Activated T-cell treated with anti-CD3 and anti-CD28 coated beads, Interleukin-2, amount 50 U/mL, for 72 hours (primary cell): ENCODE measurements around the gene MAP4K4. TPM values are rescaled to one million over a fixed set of nuclear protein-coding genes. Genes with fewer than 3 reads are reported as not detected.

Source experiments
- ATAC-seq, 2 donors: fragments of 150-1000 bp; cut with Tn5 transposase; replicated peaks in 1 of 2; 2 replicates each; pipeline ENCODE4 v1.10.0; 2021; ENCODE audit warnings: moderate library complexity in 2 of 2, mild to moderate bottlenecking in 1 of 2
- DNase-seq, 2 donors: peaks; one replicate each; pipeline ENCODE4 v3.0.0; 2021 to 2022; ENCODE audit warnings: mixed read lengths in 1 of 2
- H3K27ac Mint-ChIP-seq: one replicate; pipeline ENCODE4 v1.8.0; 2022; ENCODE audit warnings: mild to moderate bottlenecking, moderate library complexity, mixed read lengths
- H3K27me3 Mint-ChIP-seq: one replicate; pipeline ENCODE4 v1.8.0; 2022; ENCODE audit warnings: low read depth, mixed read lengths
- H3K36me3 Mint-ChIP-seq, 2 donors: one replicate each; pipeline ENCODE4 v1.8.0; 2022; ENCODE audit warnings: mixed read lengths in 2 of 2, mild to moderate bottlenecking in 1 of 2; ENCODE audit not compliant: insufficient read depth in 2 of 2
- H3K4me1 Mint-ChIP-seq: one replicate; pipeline ENCODE4 v1.8.0; 2022; ENCODE audit warnings: low read depth, mixed read lengths
- H3K4me3 Mint-ChIP-seq, 2 donors: one replicate each; pipeline ENCODE4 v1.8.0; 2022; ENCODE audit warnings: mild to moderate bottlenecking in 2 of 2, mixed read lengths in 2 of 2, moderate library complexity in 2 of 2
- H3K9me3 Mint-ChIP-seq, 2 donors: one replicate each; pipeline ENCODE4 v1.8.0; 2022; ENCODE audit warnings: mixed read lengths in 2 of 2
- total RNA-seq, 2 donors: library from RNA; stranded (reverse); gene quantifications; one replicate each; pipeline ENCODE4 v1.2.3, GENCODE V29; 2022

The MAP4K4 gene
- total RNA-seq, 2 donors from 2014 or later, result 72.1 to 85.1 TPM

DNA sequence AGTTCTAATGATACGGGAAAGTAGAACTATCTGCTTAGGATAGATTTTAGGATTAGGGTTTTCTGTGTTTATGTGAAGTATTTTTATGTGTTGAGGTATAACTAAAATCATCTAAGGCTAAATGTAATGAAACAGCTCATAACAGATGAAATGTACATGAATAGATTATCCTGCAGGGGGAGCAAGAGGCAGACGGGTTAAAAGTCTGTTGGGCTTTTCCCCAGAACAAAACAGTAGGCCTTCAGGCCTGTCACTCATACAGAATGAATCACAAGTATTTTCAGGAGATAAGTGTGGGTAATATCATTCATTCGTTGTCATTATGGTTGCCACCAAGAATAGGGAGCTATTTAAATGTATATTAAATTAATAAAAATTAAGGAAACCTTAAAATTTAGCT is 186.4 kb downstream of the MAP4K4 start:
- Mint-ChIP-seq H3K4me1 (peaks cover 34% of the 10 kb centered on the region), H3K36me3 (peaks cover 3 to 34% of the 10 kb centered on the region in 2 donors), H3K9me3 (no peaks in the 10 kb centered on the region), H3K4me3 (no peak overlapping the region), H3K27me3 (no peaks in the 10 kb centered on the region), H3K27ac (peak overlapping the region; percentile 58)
- DNase-seq (peak; percentile 46 to 60), ATAC-seq (peak; percentile 81 to 86)

DNA sequence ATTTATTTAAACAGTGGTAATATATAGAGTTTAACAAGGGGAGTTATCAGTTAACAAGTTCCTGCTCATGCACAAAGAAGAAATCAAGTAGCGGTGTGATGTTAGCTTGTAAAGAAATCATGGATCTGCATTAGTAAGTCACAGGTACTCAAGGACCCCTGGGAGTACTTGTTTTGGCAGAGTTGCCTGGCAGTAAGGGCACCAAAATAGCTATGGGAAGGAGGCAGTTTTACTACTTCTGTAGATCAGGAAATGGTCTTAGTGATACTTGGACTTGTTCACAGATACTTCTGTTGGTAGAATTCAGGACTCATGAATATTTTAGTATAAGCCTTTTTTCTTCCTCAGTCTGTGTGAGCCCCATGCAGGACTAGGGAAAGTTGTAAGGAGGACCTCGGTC is 186.9 kb downstream of the MAP4K4 start:
- Mint-ChIP-seq H3K4me1 (peaks cover 35% of the 10 kb centered on the region), H3K27me3 (no peaks in the 10 kb centered on the region), H3K4me3 (no peak overlapping the region), H3K9me3 (no peaks in the 10 kb centered on the region), H3K36me3 (peaks cover 3 to 34% of the 10 kb centered on the region in 2 donors), H3K27ac (peak overlapping the region; percentile 61)
- DNase-seq (no peak), ATAC-seq (peak in 1 of 2 donors; percentile 5)

DNA sequence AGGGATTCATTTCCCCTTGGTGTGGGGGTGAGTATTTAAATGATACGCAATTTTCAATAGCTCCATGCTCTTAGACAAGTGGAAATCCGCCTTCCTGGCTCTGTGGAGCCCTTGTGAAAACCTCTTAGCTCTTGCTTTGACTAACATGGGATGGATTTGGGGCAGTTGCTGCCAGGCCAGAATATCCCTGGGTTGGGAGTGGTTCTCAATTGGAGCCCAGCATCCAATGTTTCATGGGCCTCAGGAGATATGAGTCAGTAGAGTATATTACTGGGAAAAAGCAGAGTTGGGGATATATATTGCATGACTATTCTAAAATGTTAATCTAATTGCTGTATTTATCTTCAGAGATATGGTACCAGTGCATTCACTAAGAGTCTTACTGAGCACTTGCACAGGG is 189.8 kb downstream of the MAP4K4 start:
- no peak overlapping the region for H3K27ac Mint-ChIP-seq
- H3K4me3 Mint-ChIP-seq, result no peak overlapping the region
- H3K36me3 Mint-ChIP-seq, result peaks cover 6 to 42% of the 10 kb centered on the region in 2 donors
- ATAC-seq (no peak), DNase-seq (no peak)
- H3K9me3 Mint-ChIP-seq, result no peaks in the 10 kb centered on the region
- peaks cover 46% of the 10 kb centered on the region for H3K4me1 Mint-ChIP-seq
- H3K27me3 Mint-ChIP-seq, result no peaks in the 10 kb centered on the region

DNA sequence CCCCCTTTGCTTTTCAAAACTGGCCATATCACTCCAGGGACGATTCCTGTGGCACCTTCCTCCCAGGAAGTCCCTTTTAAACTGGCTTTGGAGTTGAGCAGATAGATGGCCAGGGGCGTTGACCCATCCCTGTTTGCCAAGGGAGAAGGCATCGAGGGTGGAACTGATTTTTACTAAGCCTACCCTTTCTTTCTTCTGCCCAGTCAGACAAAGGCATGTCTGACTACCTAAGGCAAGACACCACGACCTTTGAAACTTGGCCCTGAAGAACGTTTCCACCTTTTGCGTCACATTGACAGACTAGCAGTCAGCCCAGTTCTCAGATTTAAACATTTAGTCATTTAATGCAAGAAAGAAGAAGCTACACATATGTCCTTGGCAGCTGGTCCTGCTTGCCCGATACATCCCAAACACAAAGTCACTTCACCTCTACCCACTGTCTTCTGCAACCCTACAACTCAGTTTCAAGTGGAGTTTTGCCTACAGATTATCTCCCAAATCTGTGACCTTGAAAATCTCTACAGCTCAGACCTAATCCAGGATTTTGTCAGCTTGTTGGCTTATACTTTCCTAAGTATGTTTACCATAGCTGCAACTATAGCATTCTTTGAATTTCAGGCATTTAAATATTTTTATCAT is 192.1 kb downstream of the MAP4K4 start:
- Mint-ChIP-seq H3K36me3 (peaks cover 10 to 44% of the 10 kb centered on the region in 2 donors), H3K4me3 (no peak overlapping the region), H3K27ac (no peak overlapping the region), H3K4me1 (peaks cover 44% of the 10 kb centered on the region), H3K27me3 (no peaks in the 10 kb centered on the region), H3K9me3 (no peaks in the 10 kb centered on the region)
- DNase-seq (no peak), ATAC-seq (no peak)

- Mint-ChIP-seq H3K36me3 (peaks cover 7 to 30% of the 10 kb centered on the region in 2 donors), H3K27me3 (no peaks in the 10 kb centered on the region), H3K4me1 (peaks cover 32% of the 10 kb centered on the region), H3K9me3 (no peaks in the 10 kb centered on the region), H3K27ac (no peak overlapping the region), H3K4me3 (no peak overlapping the region)
- DNase-seq, result no peak
- ATAC-seq, result no peak
Measured at GRCh38 chr2:101892377-101892776, 194.9 kb downstream of the MAP4K4 start.

DNA sequence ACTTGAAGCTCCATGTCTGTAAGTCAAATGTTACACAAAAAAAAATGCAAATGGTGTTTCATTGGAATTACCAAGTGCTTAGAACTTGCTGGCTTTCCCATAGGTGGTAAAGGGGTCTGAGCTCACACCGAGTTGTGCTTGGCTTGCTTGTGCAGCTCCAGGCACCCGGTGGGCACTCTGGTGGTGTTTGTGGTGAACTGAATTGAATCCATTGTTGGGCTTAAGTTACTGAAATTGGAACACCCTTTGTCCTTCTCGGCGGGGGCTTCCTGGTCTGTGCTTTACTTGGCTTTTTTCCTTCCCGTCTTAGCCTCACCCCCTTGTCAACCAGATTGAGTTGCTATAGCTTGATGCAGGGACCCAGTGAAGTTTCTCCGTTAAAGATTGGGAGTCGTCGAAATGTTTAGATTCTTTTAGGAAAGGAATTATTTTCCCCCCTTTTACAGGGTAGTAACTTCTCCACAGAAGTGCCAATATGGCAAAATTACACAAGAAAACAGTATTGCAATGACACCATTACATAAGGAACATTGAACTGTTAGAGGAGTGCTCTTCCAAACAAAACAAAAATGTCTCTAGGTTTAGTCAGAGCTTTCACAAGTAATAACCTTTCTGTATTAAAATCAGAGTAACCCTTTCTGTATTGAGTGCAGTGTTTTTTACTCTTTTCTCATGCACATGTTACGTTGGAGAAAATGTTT is 196.3 kb downstream of the MAP4K4 start:
- Mint-ChIP-seq H3K4me3 (no peak overlapping the region), H3K9me3 (peaks cover 4 to 5% of the 10 kb centered on the region in 2 donors), H3K27me3 (no peaks in the 10 kb centered on the region), H3K4me1 (peaks cover 26% of the 10 kb centered on the region), H3K27ac (peak overlapping the region; percentile 24), H3K36me3 (peaks cover 7 to 30% of the 10 kb centered on the region in 2 donors)
- ATAC-seq (no peak), DNase-seq (no peak)

GRCh38 chr2:101895039-101895438 is 197.5 kb downstream of the MAP4K4 start:
- Mint-ChIP-seq H3K36me3 (peaks cover 7 to 31% of the 10 kb centered on the region in 2 donors), H3K4me3 (no peak overlapping the region), H3K27ac (no peak overlapping the region), H3K27me3 (no peaks in the 10 kb centered on the region), H3K9me3 (peaks cover 7% of the 10 kb centered on the region in 2 donors), H3K4me1 (peaks cover 32% of the 10 kb centered on the region)
- ATAC-seq (no peak), DNase-seq (no peak)

- H3K4me3 Mint-ChIP-seq, result no peak overlapping the region
- H3K9me3 Mint-ChIP-seq, result peaks cover 7 to 10% of the 10 kb centered on the region in 2 donors
- peaks cover 7 to 35% of the 10 kb centered on the region in 2 donors for H3K36me3 Mint-ChIP-seq
- no peaks in the 10 kb centered on the region for H3K27me3 Mint-ChIP-seq
- ATAC-seq (no peak), DNase-seq (no peak)
- H3K27ac Mint-ChIP-seq, result no peak overlapping the region
- H3K4me1 Mint-ChIP-seq, result peaks cover 40% of the 10 kb centered on the region
Measured at GRCh38 chr2:101895819-101896322, 198.4 kb downstream of the MAP4K4 start.

- Mint-ChIP-seq H3K4me1 (peaks cover 48% of the 10 kb centered on the region), H3K36me3 (peaks cover 11 to 36% of the 10 kb centered on the region in 2 donors), H3K4me3 (no peak overlapping the region), H3K9me3 (peaks cover 14% of the 10 kb centered on the region in 2 donors), H3K27me3 (peaks cover 3% of the 10 kb centered on the region), H3K27ac (no peak overlapping the region)
- ATAC-seq (no peak), DNase-seq (no peak)
Measured at GRCh38 chr2:101897301-101897700, 199.8 kb downstream of the MAP4K4 start.

DNA sequence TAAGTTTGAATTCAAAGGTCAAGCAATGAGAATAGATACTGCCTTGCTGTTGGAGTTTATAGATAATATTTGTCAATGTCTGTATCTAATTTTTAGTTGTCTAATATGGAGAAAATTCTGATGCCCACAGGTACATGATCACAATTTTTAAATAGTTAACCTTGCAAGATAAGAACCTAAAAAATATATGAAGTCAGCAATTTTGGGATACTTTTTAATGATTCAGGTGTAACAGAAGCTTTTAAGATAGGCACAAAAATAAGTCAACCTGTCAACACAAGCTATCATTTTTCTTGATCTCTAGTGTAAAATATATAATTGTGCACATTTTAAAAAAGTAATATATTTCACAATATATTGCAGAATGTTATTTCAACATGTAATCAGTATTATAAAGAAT is 201.8 kb downstream of the MAP4K4 start:
- peaks cover 40% of the 10 kb centered on the region for H3K4me1 Mint-ChIP-seq
- H3K9me3 Mint-ChIP-seq, result peaks cover 17% of the 10 kb centered on the region in 2 donors
- ATAC-seq, result no peak
- H3K27me3 Mint-ChIP-seq, result peaks cover 15% of the 10 kb centered on the region
- DNase-seq, result no peak
- no peak overlapping the region for H3K4me3 Mint-ChIP-seq
- no peak overlapping the region for H3K27ac Mint-ChIP-seq
- peaks cover 16 to 27% of the 10 kb centered on the region in 2 donors for H3K36me3 Mint-ChIP-seq

DNA sequence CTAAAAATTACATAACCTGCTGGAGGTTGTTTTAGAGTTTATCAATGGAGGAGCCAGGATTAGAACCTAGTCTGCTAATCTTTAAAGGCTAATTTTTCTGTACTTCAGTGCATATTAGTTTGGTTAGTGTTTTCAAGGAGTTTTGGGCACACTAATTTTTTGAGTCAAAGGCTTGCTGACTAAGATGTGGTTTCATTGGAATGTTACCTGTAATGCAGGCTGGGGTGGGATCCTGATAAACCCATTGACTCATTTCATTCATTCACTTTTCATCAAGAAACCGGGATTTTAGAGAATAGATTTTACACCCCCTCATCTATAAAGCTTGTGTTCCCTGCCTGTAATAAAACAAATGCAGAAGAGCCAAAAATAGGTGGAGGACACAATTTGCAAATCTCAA is 202.4 kb downstream of the MAP4K4 start:
- peaks cover 19% of the 10 kb centered on the region for H3K27me3 Mint-ChIP-seq
- ATAC-seq (no peak), DNase-seq (no peak)
- H3K4me3 Mint-ChIP-seq, result peak overlapping the region; percentile 51 to 81
- peak overlapping the region; percentile 92 for H3K27ac Mint-ChIP-seq
- H3K9me3 Mint-ChIP-seq, result peaks cover 20 to 21% of the 10 kb centered on the region in 2 donors
- peaks cover 40% of the 10 kb centered on the region for H3K4me1 Mint-ChIP-seq
- H3K36me3 Mint-ChIP-seq, result peaks cover 16 to 33% of the 10 kb centered on the region in 2 donors

DNA sequence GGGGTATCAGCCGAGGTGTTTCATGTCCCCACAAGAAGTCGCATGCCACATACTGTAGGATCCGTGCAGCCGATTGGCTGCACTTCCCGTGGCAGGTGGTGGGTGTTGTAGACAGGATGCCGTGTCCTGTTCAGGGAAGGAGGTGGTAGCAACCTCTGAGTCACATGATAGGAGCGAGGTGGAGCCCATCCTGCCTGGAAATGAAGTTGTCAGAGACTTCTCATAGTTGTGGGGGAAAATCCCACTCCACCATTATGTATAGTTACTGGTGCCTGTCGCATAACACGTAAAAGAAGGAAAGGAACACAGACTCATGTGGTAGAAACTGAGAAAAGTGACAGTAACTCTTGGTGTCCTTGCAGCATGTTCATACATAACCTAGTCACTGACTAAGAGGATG is 202.9 kb downstream of the MAP4K4 start:
- H3K27me3 Mint-ChIP-seq, result peaks cover 24% of the 10 kb centered on the region
- peak overlapping the region; percentile 92 for H3K27ac Mint-ChIP-seq
- H3K4me3 Mint-ChIP-seq, result peak overlapping the region; percentile 51 to 81

DNA sequence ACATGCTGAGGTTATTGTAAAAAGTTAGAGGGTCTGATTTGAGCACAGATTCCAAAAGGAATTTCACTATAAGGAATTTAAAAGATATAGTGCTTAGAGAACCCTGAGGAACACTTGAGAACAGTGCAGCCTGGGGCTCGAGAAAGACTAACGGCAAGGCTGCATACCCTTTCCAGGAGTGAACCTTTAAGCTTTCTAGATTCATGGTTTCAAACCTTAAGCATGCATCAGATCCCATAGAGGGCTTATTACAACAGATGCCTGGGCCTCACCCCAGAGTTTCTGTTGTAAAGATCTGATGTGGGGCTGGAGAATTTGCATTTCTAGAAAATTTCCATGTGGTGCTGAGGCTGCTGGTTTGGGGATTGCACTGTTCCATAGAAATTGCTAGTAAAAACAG is 203.7 kb downstream of the MAP4K4 start:
- DNase-seq (no peak), ATAC-seq (no peak)
- H3K36me3 Mint-ChIP-seq, result peaks cover 19 to 40% of the 10 kb centered on the region in 2 donors
- H3K4me1 Mint-ChIP-seq, result peaks cover 40% of the 10 kb centered on the region
- peak overlapping the region; percentile 86 for H3K27ac Mint-ChIP-seq
- H3K4me3 Mint-ChIP-seq, result peak overlapping the region in 1 of 2 donors; percentile 66
- peaks cover 24% of the 10 kb centered on the region for H3K27me3 Mint-ChIP-seq
- H3K9me3 Mint-ChIP-seq, result peaks cover 24 to 25% of the 10 kb centered on the region in 2 donors

More for the DNA sequence above, 202.9 kb downstream of the MAP4K4 start:
- peak; percentile 70 for DNase-seq
- Mint-ChIP-seq H3K9me3 (peaks cover 22 to 24% of the 10 kb centered on the region in 2 donors), H3K36me3 (peaks cover 18 to 38% of the 10 kb centered on the region in 2 donors), H3K4me1 (peaks cover 40% of the 10 kb centered on the region)
- ATAC-seq, result peak; percentile 92 to 95
